HepG2 (cell line): Measurements from ENCODE around the gene TRUB1. TPM values are rescaled to one million over a fixed set of nuclear protein-coding genes. Genes with fewer than 3 reads are reported as not detected.

ENCODE experiments used
- ATAC-seq: fragments of 200-7000 bp; cut with Tn5 transposase; 3 replicates; pipeline ENCODE4 v1.9.1; 2020; ENCODE audit warnings: mild to moderate bottlenecking, moderate library complexity
- BruUV-seq: library from RNA; stranded (reverse); fragments of 400-500 nt; replicated peaks from 2 replicates; lab custom pipeline; 2021; lab: Mats Ljungman, UMichigan
- CTCF ChIA-PET: fragments of 300-600 bp; formaldehyde crosslinking; extraction: SDS; loops from one replicate; lab custom pipeline; 2021; ENCODE audit warnings: low total read pairs, inconsistent platforms, low intra/inter-chr PET ratio; lab: Yijun Ruan, JAX
- POLR2A ChIA-PET: fragments of 350-600 bp; sonication (Branson Sonifier 250); formaldehyde crosslinking; loops from one replicate; lab custom pipeline; 2020; ENCODE audit warnings: antibody characterized with exemption, inconsistent platforms; lab: Yijun Ruan, JAX
- DNase-seq: peaks from one replicate; pipeline ENCODE4 v3.0.0-alpha.2; 2015; ENCODE audit warnings: low spot score
- FAIRE-seq: peaks from 3 replicates; lab custom pipeline; 2011; peaks lifted over from hg19 to GRCh38; lab: Jason Lieb, UNC
- H2AFZ ChIP-seq: one replicate; pipeline ENCODE4 v1.6.1; 2011; ENCODE audit warnings: low read length, inconsistent platforms
- H3K27ac ChIP-seq: fragments of 300-600 bp; 3 replicates; pipeline ENCODE4 v1.8.0; 2011; ENCODE audit warnings: mixed run types, mild to moderate bottlenecking, mixed read lengths, low read length, inconsistent platforms; ENCODE audit not compliant: insufficient read depth; ENCODE audit errors: extremely low read length
- H3K27me3 ChIP-seq, 2 experiments: fragments of 200-600 bp in 1 of 2; 2 replicates in 1 of 2; 3 replicates in 1 of 2; pipeline versions ENCODE4 v1.6.0 to v1.8.0; 2011; ENCODE audit warnings: low read length in 2 of 2, mild to moderate bottlenecking in 2 of 2, moderate library complexity in 2 of 2, inconsistent platforms in 1 of 2; ENCODE audit not compliant: insufficient read depth in 2 of 2, control insufficient read depth in 1 of 2
- H3K36me3 ChIP-seq, 2 experiments: fragments of 200-600 bp in 1 of 2; replicated peaks in 1 of 2; 2 replicates in 1 of 2; 3 replicates in 1 of 2; pipeline versions ENCODE4 v1.5.1 to v1.8.0; 2011; ENCODE audit warnings: low read length in 2 of 2, inconsistent platforms in 1 of 2; ENCODE audit not compliant: insufficient read depth in 2 of 2, control insufficient read depth in 1 of 2
- H3K4me1 ChIP-seq: 2 replicates; pipeline ENCODE4 v1.5.1; 2012; ENCODE audit warnings: low read length, inconsistent platforms; ENCODE audit not compliant: insufficient read depth
- H3K4me2 ChIP-seq: 2 replicates; pipeline ENCODE4 v1.6.0; 2011; ENCODE audit warnings: low read depth, low read length, inconsistent platforms
- H3K4me3 ChIP-seq, 3 experiments: fragments of 200-600 bp in 1 of 3; sonication (generic), shearing (Covaris generic) in 1 of 3; replicated peaks in 1 of 3; 2 replicates each; pipeline ENCODE4 v1.5.1; 2011 to 2016; ENCODE audit warnings: low read length in 3 of 3, inconsistent platforms in 2 of 3, low read depth in 2 of 3, mild to moderate bottlenecking in 2 of 3, control low read depth in 1 of 3, mixed read lengths in 1 of 3; ENCODE audit not compliant: insufficient read depth in 1 of 3
- H3K79me2 ChIP-seq: one replicate; pipeline ENCODE4 v1.6.1; 2011; ENCODE audit warnings: low read length, inconsistent platforms; ENCODE audit not compliant: insufficient read depth
- H3K9ac ChIP-seq: 2 replicates; pipeline ENCODE4 v1.6.0; 2011; ENCODE audit warnings: mild to moderate bottlenecking, low read depth, low read length, inconsistent platforms; ENCODE audit not compliant: insufficient read depth
- H3K9me3 ChIP-seq: 2 replicates; pipeline ENCODE4 v1.5.1; 2012; ENCODE audit warnings: mild to moderate bottlenecking, low read length
- H4K20me1 ChIP-seq: 2 replicates; pipeline ENCODE4 v1.6.0; 2011; ENCODE audit warnings: inconsistent platforms, mild to moderate bottlenecking, low read length, moderate library complexity; ENCODE audit not compliant: insufficient read depth
- ATF1 ChIP-seq: IDR thresholded peaks from 2 replicates; pipeline ENCODE4 v1.6.1; 2016; ENCODE audit warnings: mild to moderate bottlenecking, control low read depth
- FIP1L1 ChIP-seq: fragments of 200-400 bp; formaldehyde crosslinking; IDR thresholded peaks from 2 replicates; pipeline ENCODE4 v1.6.1; 2018; ENCODE audit warnings: low read depth, mild to moderate bottlenecking, low read length, moderate library complexity, borderline replicate concordance; ENCODE audit not compliant: insufficient read depth
- GTF2F1 ChIP-seq: fragments of 150-350 bp; IDR thresholded peaks from 2 replicates; pipeline ENCODE4 v1.6.1; 2014; ENCODE audit warnings: low read length
- HNF4G ChIP-seq, 2 experiments: sonication (generic) in 1 of 2; formaldehyde crosslinking in 1 of 2; IDR thresholded peaks; 2 replicates each; pipeline versions ENCODE4 v1.4.0 to v1.6.1; 2011 to 2020; ENCODE audit warnings: borderline replicate concordance in 2 of 2, low read depth in 2 of 2, mild to moderate bottlenecking in 2 of 2, low read length in 1 of 2, missing genetic modification reagents in 1 of 2, moderate library complexity in 1 of 2
- LCORL ChIP-seq, 2 experiments: fragments of 450-650 bp in 1 of 2; sonication (generic) in 1 of 2; formaldehyde crosslinking in 1 of 2; IDR thresholded peaks; 2 replicates each; pipeline versions ENCODE4 v1.5.0 to v1.6.1; 2017 to 2020; ENCODE audit warnings: antibody characterized with exemption in 1 of 2, missing genetic modification reagents in 1 of 2
- PHB2 ChIP-seq: fragments of 450-650 bp; IDR thresholded peaks from 2 replicates; pipeline ENCODE4 v1.6.1; 2018; ENCODE audit not compliant: partially characterized antibody
- SMAD1 ChIP-seq: sonication (generic); formaldehyde crosslinking; IDR thresholded peaks from 2 replicates; pipeline ENCODE4 v1.4.0; 2020; ENCODE audit warnings: missing genetic modification reagents, low read depth, mild to moderate bottlenecking, borderline replicate concordance
- SNAPC5 ChIP-seq: sonication (generic); formaldehyde crosslinking; IDR thresholded peaks from 2 replicates; pipeline ENCODE4 v1.8.1; 2023; ENCODE audit warnings: mild to moderate bottlenecking, missing genetic modification reagents, borderline replicate concordance
- TCF7L2 ChIP-seq: IDR thresholded peaks from 2 replicates; pipeline ENCODE4 v1.6.1; 2011; ENCODE audit warnings: mild to moderate bottlenecking, low read depth, low read length, moderate library complexity
- TFDP2 ChIP-seq: sonication (generic); formaldehyde crosslinking; IDR thresholded peaks from 2 replicates; pipeline ENCODE4 v1.4.0; 2020; ENCODE audit warnings: missing genetic modification reagents
- ZNF136 ChIP-seq: sonication (generic); formaldehyde crosslinking; IDR thresholded peaks from 2 replicates; pipeline ENCODE4 v1.8.1; 2022; ENCODE audit warnings: low read depth, mild to moderate bottlenecking, moderate library complexity, missing genetic modification reagents
- ZNF160 ChIP-seq: sonication (generic); formaldehyde crosslinking; IDR thresholded peaks from 2 replicates; pipeline ENCODE4 v1.8.0; 2022; ENCODE audit warnings: mild to moderate bottlenecking, inconsistent platforms, missing genetic modification reagents
- ZNF232 ChIP-seq: sonication (generic); formaldehyde crosslinking; IDR thresholded peaks from 2 replicates; pipeline ENCODE4 v1.4.0; 2020; ENCODE audit warnings: missing genetic modification reagents, borderline replicate concordance
- ZNF317 ChIP-seq: sonication (generic); formaldehyde crosslinking; IDR thresholded peaks from 2 replicates; pipeline ENCODE4 v1.5.0; 2020; ENCODE audit warnings: mild to moderate bottlenecking, missing genetic modification reagents
- ZNF619 ChIP-seq: sonication (generic); formaldehyde crosslinking; IDR thresholded peaks from 2 replicates; pipeline ENCODE4 v1.4.0; 2020; ENCODE audit warnings: mild to moderate bottlenecking, missing genetic modification reagents
- ZNF629 ChIP-seq: sonication (generic); formaldehyde crosslinking; conservative IDR thresholded peaks from 2 replicates; pipeline ENCODE4 v1.5.0; 2020; ENCODE audit warnings: missing genetic modification reagents
- ZNF83 ChIP-seq: sonication (generic); formaldehyde crosslinking; IDR thresholded peaks from 2 replicates; pipeline ENCODE4 v1.4.0; 2020; ENCODE audit warnings: missing genetic modification reagents, mild to moderate bottlenecking, borderline replicate concordance
- WGBS: methylation state at CpG from one replicate; pipeline ENCODE4 v1.1.6; 2017; ENCODE audit warnings: low lambda C conversion rate; 5-methylcytosine and 5-hydroxymethylcytosine counted together
- in situ Hi-C: cut with HindIII; loops from 2 replicates; pipeline ENCODE4 v1.10.0; 2017; ENCODE audit warnings: low pct_unique_long_range_greater_than_20kb; ENCODE audit not compliant: extremely low pct_ligation_motif_present
- intact Hi-C: fragments of 100-400 bp; cut with micrococcal nuclease; formaldehyde crosslinking; loops from one replicate; pipeline ENCODE4 v1.10.0; 2022; ENCODE audit not compliant: unreplicated experiment
- polyA plus RNA-seq, 8 experiments: library from polyadenylated mRNA; depleted of rRNA in 3 of 8; stranded (reverse) in 7 of 8; unstranded in 1 of 8; fragments of >200 nt; fragmentation: Illumina TruSeq in 4 of 8; extraction: Trizol in 4 of 8; gene quantifications; 2 replicates each; pipeline versions ENCODE4 v1.2.1 to v1.2.3, GENCODE V29; 2011 to 2016; ENCODE audit warnings: low read depth in 4 of 8, missing spikeins in 1 of 8, mixed read lengths in 1 of 8; ENCODE audit not compliant: insufficient read depth in 1 of 8
- total RNA-seq, 5 experiments: library from RNA; depleted of rRNA; stranded (reverse); fragments of >200 nt; fragmentation: Illumina TruSeq; extraction: Trizol; gene quantifications; 2 replicates each; pipeline ENCODE4 v1.2.3, GENCODE V29; 2016; ENCODE audit warnings: low read depth in 1 of 5

TRUB1 gene
- total and polyA plus RNA-seq, 2 of the 13 experiments (the other 11 are each of a cell fraction or from before 2014, with no cell fraction given): 10.6 to 38.9 TPM

- no peak overlapping the region for H3K4me2 ChIP-seq
- H3K4me1 ChIP-seq: peaks cover 23% of the 10 kb centered on the region
- FAIRE-seq (no peak), DNase-seq (no peak), ATAC-seq (no peak)
- H3K9ac ChIP-seq: no peak overlapping the region
- 93% methylated on average over 7 of the region's 7 CpGs for WGBS
- no peaks in the 10 kb centered on the region for H3K79me2 ChIP-seq
- TF ChIP-seq HNF4G (IDR thresholded peaks at IDR 0.05; ENCODE audit: borderline replicate concordance, low read depth, low read length) (no peak), HNF4G (CRISPR knock-in tag; IDR thresholded peaks at IDR 0.05; ENCODE audit: borderline replicate concordance, low read depth) (no peak), ZNF619 (CRISPR knock-in tag) (no peak), GTF2F1 (no peak), SMAD1 (no peak), TCF7L2 (no peak), ZNF317 (CRISPR knock-in tag) (no peak), ZNF83 (CRISPR knock-in tag) (no peak), SNAPC5 (no peak), PHB2 (no peak), ZNF232 (CRISPR knock-in tag) (no peak), ZNF629 (CRISPR knock-in tag) (no peak), ATF1 (CRISPR knock-in tag) (no peak), FIP1L1 (no peak), LCORL (IDR thresholded peaks at IDR 0.05) (no peak), LCORL (CRISPR knock-in tag; IDR thresholded peaks at IDR 0.05) (no peak), ZNF136 (CRISPR knock-in tag) (no peak), ZNF160 (CRISPR knock-in tag) (no peak), TFDP2 (CRISPR knock-in tag) (no peak)
- no peaks in the 10 kb centered on the region for H3K9me3 ChIP-seq
- peaks cover 0 to 4% of the 10 kb centered on the region in 2 experiments; a peak in 1 of 5 replicates for H3K27me3 ChIP-seq
- H3K36me3 ChIP-seq: no peaks in the 10 kb centered on the region; a peak in 1 of 5 replicates
- intact Hi-C loops: no loop called here
- CTCF ChIA-PET: no interaction called here
- POLR2A ChIA-PET: no interaction called here
- no peaks in the 10 kb centered on the region for H4K20me1 ChIP-seq
- BruUV-seq: no TSS peak
- H3K4me3 ChIP-seq: no peak overlapping the region
- no peak overlapping the region for H2AFZ ChIP-seq
- no peak overlapping the region for H3K27ac ChIP-seq
- in situ Hi-C loops: no loop called here
Measured at GRCh38 chr10:114998993-114999392, 61.0 kb downstream of the TRUB1 start.
